ENCODE measurements around the gene WNK2. TPM values are rescaled to one million over a fixed set of nuclear protein-coding genes. Genes with fewer than 3 reads are reported as not detected.

The WNK2 gene
- total and polyA plus RNA-seq, 2 of the 4 experiments (the other 2 are of a cell fraction) = not detected

DNA sequence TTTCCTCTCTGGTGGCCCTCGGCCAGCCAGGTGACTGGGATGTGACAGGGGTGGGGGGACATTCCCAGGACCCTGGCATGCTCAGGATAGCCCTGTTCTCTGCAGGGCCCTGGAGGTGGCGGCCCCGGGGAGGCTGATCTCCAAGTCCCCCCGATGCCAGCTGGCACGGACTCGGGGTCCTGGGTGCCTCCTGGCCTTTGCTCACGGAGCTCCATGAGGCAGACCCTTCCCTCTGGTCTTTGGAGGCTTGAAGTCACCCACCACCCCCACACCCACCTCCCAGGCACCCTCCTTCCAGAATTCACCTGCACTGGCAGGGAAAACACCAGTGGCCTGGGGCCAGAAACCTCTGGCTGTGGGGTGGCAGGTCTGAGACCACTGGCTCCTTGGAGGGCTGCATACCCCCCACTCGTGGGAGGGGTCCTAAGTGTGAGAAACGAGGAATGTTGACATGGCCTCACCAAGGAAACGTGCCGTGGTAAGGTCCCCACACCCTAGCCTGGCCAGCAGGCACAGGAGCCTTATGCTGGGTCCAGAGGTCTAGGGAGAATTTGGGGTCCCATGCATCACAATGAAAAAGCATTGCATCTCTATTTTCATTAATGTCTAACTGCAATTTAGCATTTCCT is 136.8 kb downstream of the WNK2 start:
- H2BK20ac ChIP-seq (ENCODE audit: low read depth, low read length) = no peak overlapping the region
- ChIA-PET POLR2A (ENCODE audit: unreplicated experiment) (no interaction called here), CTCF (no interaction called here)
- H2BK5ac ChIP-seq (ENCODE audit: low read depth, low read length, poor library complexity, severe bottlenecking) = no peak overlapping the region
- no peak overlapping the region for H2BK120ac ChIP-seq (ENCODE audit: low read depth, low read length)
- no peak overlapping the region for H2AFZ ChIP-seq (replicated peaks; ENCODE audit: low read length, poor library complexity)
- no peak overlapping the region for H2BK15ac ChIP-seq (ENCODE audit: low read depth, low read length)
- no peak overlapping the region for H3K23ac ChIP-seq (ENCODE audit: low read depth, low read length)
- H3K9me1 ChIP-seq (ENCODE audit: insufficient read depth, low read length) = no peaks in the 10 kb centered on the region
- H4K20me1 ChIP-seq (ENCODE audit: insufficient read depth, low read length) = no peaks in the 10 kb centered on the region
- no peaks in the 10 kb centered on the region for H3K9me3 ChIP-seq (ENCODE audit: control insufficient read depth, insufficient read depth, low read length)
- no TSS peak for BruUV-seq (replicated peaks)
- in situ Hi-C loops (cut with MboI; ENCODE audit: low sequenced_read_pairs) (loop anchor here (25.0 kb wide), 2 partner anchors 92 to 308 kb away; no protein-coding TSS in a partner anchor), dilution Hi-C loops (cut with HindIII; ENCODE audit: low sequenced_read_pairs, unreplicated experiment) (no loop called here), intact Hi-C loops (cut with micrococcal nuclease) (no loop called here)
- H3K9ac ChIP-seq (ENCODE audit: low read depth, low read length) = no peak overlapping the region
- H3K4me3 ChIP-seq (ENCODE audit: insufficient read depth, low read depth, low read length) = no peak overlapping the region
- H3K4ac ChIP-seq (ENCODE audit: low read depth, low read length) = no peak overlapping the region
- no peak overlapping the region for H3K4me2 ChIP-seq (ENCODE audit: low read depth, low read length)
- no peak overlapping the region for H3K14ac ChIP-seq (replicated peaks; ENCODE audit: low read depth, low read length)
- H3K79me1 ChIP-seq (ENCODE audit: low read depth in 1 of 2, low read length in 2 of 2) = no peaks in the 10 kb centered on the region
- H4K5ac ChIP-seq (ENCODE audit: low read depth, low read length) = no peak overlapping the region
- H3K27ac ChIP-seq (ENCODE audit: insufficient read depth, low read length) = no peak overlapping the region
- H3K18ac ChIP-seq (ENCODE audit: low read depth, low read length) = no peak overlapping the region
- no CpG with 5 or more reads among the region's 11 CpGs for WGBS, 2 experiments (ENCODE audit: extremely low coverage in 2 of 2, insufficient read length in 1 of 2)
- ATAC-seq (ENCODE audit: low read depth) (no peak), DNase-seq (no peak)
- H3K27me3 ChIP-seq (ENCODE audit: control insufficient read depth, insufficient read depth, low read length) = peaks cover 8% of the 10 kb centered on the region
- TF ChIP-seq RFX5 (IDR thresholded peaks at IDR 0.05; ENCODE audit: low read depth, low read length) (no peak), MAFK (IDR thresholded peaks at IDR 0.05; ENCODE audit: low read depth, low read length) (no peak), CEBPB (IDR thresholded peaks at IDR 0.05; ENCODE audit: low read depth, low read length) (no peak), CHD1 (IDR thresholded peaks at IDR 0.05; ENCODE audit: low read depth, low read length) (no peak)
- no peak overlapping the region for H4K8ac ChIP-seq (ENCODE audit: low read depth in 2 of 2, low read length in 2 of 2)
- H3K4me1 ChIP-seq (ENCODE audit: control insufficient read depth, insufficient read depth, low read length) = no peaks in the 10 kb centered on the region
- no peaks in the 10 kb centered on the region for H3K36me3 ChIP-seq (ENCODE audit: control insufficient read depth, insufficient read depth, low read length)
- no peak overlapping the region for H2AK9ac ChIP-seq (replicated peaks; ENCODE audit: low read depth, low read length, poor library complexity)
- H4K91ac ChIP-seq (ENCODE audit: insufficient read depth, low read depth, low read length) = no peak overlapping the region
- no peak overlapping the region for H2AK5ac ChIP-seq (ENCODE audit: low read depth, low read length)
- H3K56ac ChIP-seq (ENCODE audit: extremely low read depth, insufficient read depth, low read length) = no peak overlapping the region

Measured in IMR-90 (cell line).